Spleen (tissue), 7 donors: ENCODE results near the gene ETV2.

Experiments used
- CTCF ChIP-seq, 11 experiments: fragments of 200-600 bp in 7 of 11; fragments of 450-650 bp in 4 of 11; sonication (generic) in 4 of 11; IDR thresholded peaks in 8 of 11; conservative IDR thresholded peaks in 3 of 11; 1 replicate in 7 of 11; 2 replicates in 4 of 11; pipeline versions ENCODE4 v1.4.0 to v1.8.0; 2016 to 2021; ENCODE audit warnings: antibody characterized with exemption in 11 of 11, inconsistent platforms in 4 of 11, mild to moderate bottlenecking in 1 of 11
- POLR2A ChIP-seq, 3 donors: fragments of 450-650 bp; IDR thresholded peaks; one replicate each; pipeline ENCODE4 v1.5.1; 2017; ENCODE audit warnings: antibody characterized with exemption in 3 of 3, mild to moderate bottlenecking in 1 of 3
- POLR2AphosphoS5 ChIP-seq, 3 donors: sonication (generic); formaldehyde crosslinking; IDR thresholded peaks; one replicate each; pipeline ENCODE4 v1.5.1; 2017; ENCODE audit warnings: antibody characterized with exemption in 3 of 3
- donor health status: DM: no; HTN: no; CAD: no; lungs with moderate emphysema.
- donor health status: DM: no; HTN: no; CAD: no.
- donor health status: DM: no; HTN: no; CAD: no.

GRCh38 chr19:35648017-35648961, 6.7 kb downstream of the ETV2 start, which contains the start of gene COX6B1:
- TF ChIP-seq CTCF (IDR thresholded peaks at IDR 0.05 in 8 of 11, conservative IDR thresholded peaks at IDR 0.05 in 3 of 11) = peak in 2 of 11 experiments; percentile 20 to 27
- peak in 1 of 3 donors; percentile 53 for TF ChIP-seq POLR2A (IDR thresholded peaks at IDR 0.05)
- peak; percentile 83 to 94 (median 86) for TF ChIP-seq POLR2AphosphoS5 (IDR thresholded peaks at IDR 0.05)
